Panc1 (cell line): Measurements from ENCODE around the gene ACAD9. TPM values are rescaled to one million over a fixed set of nuclear protein-coding genes. Genes with fewer than 3 reads are reported as not detected.
"Not testable (repeated sequence)": the region's sequence is repeated elsewhere in the genome, so short reads cannot be mapped to it uniquely, and the experiment has no call there.

Source experiments
- ATAC-seq: fragments of 200-7000 bp; cut with Tn5 transposase; 2 replicates; pipeline ENCODE4 v1.9.1; 2020; ENCODE audit warnings: mild to moderate bottlenecking, moderate library complexity
- BruUV-seq: library from RNA; stranded (reverse); fragments of 400-500 nt; replicated peaks from 2 replicates; lab custom pipeline; 2021; lab: Mats Ljungman, UMichigan
- CTCF ChIA-PET: fragments of 300-600 bp; sonication (Branson Sonifier 250); formaldehyde crosslinking; loops from one replicate; lab custom pipeline; 2022; ENCODE audit warnings: antibody characterized with exemption; lab: Charles Lee
- POLR2A ChIA-PET: fragments of 300-600 bp; sonication (Branson Sonifier 250); formaldehyde crosslinking; loops from one replicate; lab custom pipeline; 2022; ENCODE audit warnings: antibody characterized with exemption; lab: Charles Lee
- DNase-seq: peaks from one replicate; pipeline ENCODE4 v3.0.0-alpha.2; 2010; ENCODE audit warnings: low read depth, low spot score
- H3K27ac ChIP-seq: 2 replicates; pipeline ENCODE4 v1.5.1; 2011; ENCODE audit warnings: mild to moderate bottlenecking, low read length, inconsistent platforms
- H3K27me3 ChIP-seq: fragments of 200-500 bp; sonication (Bioruptor generic); 2 replicates; pipeline ENCODE4 v1.6.0; 2014; ENCODE audit warnings: low read length, inconsistent platforms; ENCODE audit not compliant: control insufficient read depth, insufficient read depth
- H3K36me3 ChIP-seq: fragments of 200-500 bp; sonication (Bioruptor generic); 2 replicates; pipeline ENCODE4 v1.5.1; 2014; ENCODE audit warnings: inconsistent platforms, mild to moderate bottlenecking, low read length, moderate library complexity; ENCODE audit not compliant: control insufficient read depth, insufficient read depth
- H3K4me1 ChIP-seq: 2 replicates; pipeline ENCODE4 v1.5.1; 2011; ENCODE audit warnings: inconsistent platforms, mild to moderate bottlenecking, low read length, moderate library complexity; ENCODE audit not compliant: control insufficient read depth, insufficient read depth
- H3K4me3 ChIP-seq, 2 experiments: 2 replicates each; pipeline ENCODE4 v1.5.1; 2011 to 2012; ENCODE audit warnings: low read depth in 2 of 2, low read length in 2 of 2, mild to moderate bottlenecking in 2 of 2, inconsistent platforms in 1 of 2, moderate library complexity in 1 of 2
- H3K9me3 ChIP-seq: fragments of 200-500 bp; sonication (Bioruptor generic); 2 replicates; pipeline ENCODE4 v1.5.1; 2014; ENCODE audit warnings: low read depth, mild to moderate bottlenecking, inconsistent platforms, low read length, moderate library complexity; ENCODE audit not compliant: control insufficient read depth, insufficient read depth
- CTCF ChIP-seq: fragments of 450-650 bp; IDR thresholded peaks from 2 replicates; pipeline ENCODE4 v1.5.1; 2017; ENCODE audit warnings: mild to moderate bottlenecking
- POLR2AphosphoS5 ChIP-seq: IDR thresholded peaks from 2 replicates; pipeline ENCODE4 v1.6.1; 2012; ENCODE audit warnings: mild to moderate bottlenecking, low read depth, low read length, moderate library complexity
- REST ChIP-seq, 2 experiments: IDR thresholded peaks; 2 replicates each; pipeline ENCODE4 v1.6.1; 2011 to 2012; ENCODE audit warnings: low read depth in 2 of 2, control low read depth in 1 of 2, low read length in 1 of 2, mild to moderate bottlenecking in 1 of 2, moderate library complexity in 1 of 2; ENCODE audit not compliant: insufficient read depth in 1 of 2
- SIN3A ChIP-seq: IDR thresholded peaks from 2 replicates; pipeline ENCODE4 v1.6.1; 2012; ENCODE audit warnings: low read depth, mild to moderate bottlenecking, low read length, moderate library complexity, borderline replicate concordance; ENCODE audit not compliant: insufficient read depth
- TCF7L2 ChIP-seq: IDR thresholded peaks from 2 replicates; pipeline ENCODE4 v1.6.1; 2011; ENCODE audit warnings: mild to moderate bottlenecking, low read depth, low read length, inconsistent platforms
- in situ Hi-C: cut with HindIII; loops from 2 replicates; pipeline ENCODE4 v1.10.0; 2016; ENCODE audit warnings: low sequenced_read_pairs, low pct_unique_long_range_greater_than_20kb
- intact Hi-C: fragments of 100-400 bp; cut with micrococcal nuclease; formaldehyde crosslinking; loops from one replicate; pipeline ENCODE4 v1.10.0; 2022; ENCODE audit not compliant: unreplicated experiment
- total RNA-seq: library from RNA; stranded (reverse); gene quantifications from one replicate; pipeline ENCODE4 v1.2.1, GENCODE V29; 2021; ENCODE audit not compliant: unreplicated experiment

ACAD9 gene
- total RNA-seq, 1 experiment from 2014 or later: 70.9 TPM

- H3K9me3 ChIP-seq: no peaks in the 10 kb centered on the region
- ChIA-PET CTCF (no interaction called here), POLR2A (interaction anchor here (0.6 to 0.7 kb wide), 3 partner anchors 13 to 352 kb away, joined by 4 to 5 read pairs (median 4); no protein-coding TSS in a partner anchor)
- ATAC-seq: peak; percentile 36
- TF ChIP-seq REST (IDR thresholded peaks at IDR 0.05; ENCODE audit: insufficient read depth in 1 of 2, low read depth in 2 of 2, low read length in 1 of 2): no peak
- TF ChIP-seq CTCF: no peak
- no peak for TF ChIP-seq SIN3A
- TF ChIP-seq POLR2AphosphoS5: no peak
- TF ChIP-seq TCF7L2: no peak
- H3K27ac ChIP-seq: peak overlapping the region; percentile 100
- no peaks in the 10 kb centered on the region for H3K27me3 ChIP-seq
- in situ Hi-C loops (no loop called here), intact Hi-C loops (no loop called here)
- H3K36me3 ChIP-seq: no peaks in the 10 kb centered on the region; the same call in 1 of the 2 replicates
- BruUV-seq: TSS peak; percentile 98
- peaks cover 24% of the 10 kb centered on the region for H3K4me1 ChIP-seq
- no peak for DNase-seq
- peak overlapping the region; percentile 94 to 97 for H3K4me3 ChIP-seq
These were observed 780 bp upstream of the ACAD9 start for GRCh38 chr3:128878556-128879124.

GRCh38 chr3:128879991-128880390, 571 bp downstream of the ACAD9 start:
- no peak for DNase-seq
- Histone ChIP-seq H3K27ac (peak overlapping the region; percentile 97), H3K27me3 (no peaks in the 10 kb centered on the region), H3K9me3 (no peaks in the 10 kb centered on the region), H3K4me3 (peak overlapping the region; percentile 94 to 97), H3K4me1 (peaks cover 24% of the 10 kb centered on the region), H3K36me3 (peaks cover 2% of the 10 kb centered on the region; the same call in 1 of the 2 replicates)
- ChIA-PET CTCF (no interaction called here), POLR2A (no interaction called here)
- intact Hi-C loops: no loop called here
- ATAC-seq: 0 out of 2 replicates have a peak, but pooled peaks have one; percentile 8
- no TSS peak for BruUV-seq
- TF ChIP-seq POLR2AphosphoS5: no peak
- TF ChIP-seq TCF7L2: no peak
- no peak for TF ChIP-seq REST (IDR thresholded peaks at IDR 0.05; ENCODE audit: insufficient read depth in 1 of 2, low read depth in 2 of 2, low read length in 1 of 2)
- TF ChIP-seq CTCF: no peak
- TF ChIP-seq SIN3A: no peak
- in situ Hi-C loops: no loop called here

DNA sequence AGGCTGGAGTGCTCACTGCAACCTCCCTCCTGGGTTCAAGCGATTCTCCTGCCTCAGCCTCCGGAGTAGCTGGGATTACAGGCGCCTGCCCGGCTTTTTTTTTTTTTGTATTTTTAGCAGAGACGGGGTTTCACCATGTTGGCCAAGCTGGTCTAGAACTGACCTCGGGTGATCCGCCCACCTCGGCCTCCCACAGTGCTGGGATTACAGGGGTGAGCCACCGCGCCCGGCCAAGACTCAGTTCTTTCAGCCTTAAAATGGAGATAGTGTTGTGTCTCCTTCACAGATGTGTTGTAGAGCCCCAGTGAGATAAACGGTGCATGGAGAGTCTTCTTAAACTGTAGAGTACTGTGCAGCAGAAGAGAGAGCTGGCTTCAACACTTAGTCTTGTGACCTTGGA, 1.0 kb downstream of the ACAD9 start:
- POLR2A ChIA-PET, in situ Hi-C loops, ATAC-seq, BruUV-seq, intact Hi-C loops, DNase-seq, H3K27me3 ChIP-seq, CTCF ChIA-PET, H3K9me3 ChIP-seq, H3K36me3 ChIP-seq: not testable (repeated sequence)
- Histone ChIP-seq H3K4me1 (peaks cover 24% of the 10 kb centered on the region), H3K4me3 (peak overlapping the region; percentile 94 to 97), H3K27ac (peak overlapping the region; percentile 97)
